ENCODE data around the gene AMTN.

AMTN gene

DNA sequence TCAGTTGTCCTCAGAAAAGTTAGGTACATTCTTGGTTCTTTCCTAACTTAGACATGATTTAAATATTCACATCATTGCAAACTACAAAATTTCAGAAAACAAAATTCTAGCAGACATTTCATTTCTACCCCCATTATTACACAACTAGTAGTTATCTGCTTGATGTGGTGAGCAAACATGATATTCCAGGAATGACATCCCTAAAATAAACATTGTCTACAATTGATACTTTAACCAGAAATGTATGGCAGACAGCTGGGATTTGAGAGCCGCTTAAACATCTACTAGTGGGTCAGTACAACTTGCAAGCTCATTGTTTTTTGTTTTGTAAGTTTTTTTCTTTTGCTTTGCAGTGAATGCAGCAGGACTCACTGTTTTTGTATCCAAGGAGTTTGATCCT, 41.6 kb downstream of the AMTN start:
- no peak for DNase-seq (ENCODE audit: low read depth, low spot score)

DNA sequence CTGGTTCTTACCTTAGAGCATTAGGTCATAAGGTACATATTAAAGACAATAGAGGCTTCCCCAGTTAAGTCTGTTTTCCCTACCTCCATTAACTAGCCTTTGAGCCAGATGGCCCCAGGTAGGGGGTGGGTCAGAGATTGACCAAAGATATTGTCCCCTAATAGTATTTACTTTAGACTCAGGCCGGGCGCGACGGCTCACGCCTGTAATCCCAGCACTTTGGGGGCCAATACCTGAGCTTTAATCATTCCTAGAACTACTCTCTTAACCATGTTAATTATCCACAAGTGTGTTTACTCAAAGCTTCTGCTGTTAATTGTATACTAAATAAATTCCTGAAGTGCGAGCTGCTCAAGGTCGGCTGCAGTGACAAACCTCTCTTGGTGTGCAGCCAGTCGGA, 45.7 kb downstream of the AMTN start:
- no peak for DNase-seq (ENCODE audit: low read depth, low spot score)

DNA sequence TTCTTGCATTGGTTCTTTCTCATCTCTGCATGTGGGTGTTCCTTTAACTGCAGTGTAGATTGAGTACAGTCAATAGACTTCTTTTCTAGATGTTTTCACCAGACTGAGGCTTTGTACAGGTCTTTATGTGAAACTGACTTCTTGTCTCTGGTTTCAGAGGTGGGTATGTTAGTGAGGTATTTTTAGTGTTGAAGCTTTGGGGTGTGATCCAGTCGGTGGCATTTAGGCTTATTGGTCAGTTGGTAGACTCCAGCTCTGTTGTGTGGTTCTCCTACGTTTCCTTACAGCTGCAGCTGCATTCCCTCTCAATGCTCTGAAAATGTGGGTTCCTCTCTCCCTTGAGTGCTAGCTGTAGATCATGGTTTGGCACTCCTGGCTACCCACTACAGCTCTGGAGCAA, 52.4 kb downstream of the AMTN start:
- no peak for DNase-seq (ENCODE audit: low read depth, low spot score)

DNA sequence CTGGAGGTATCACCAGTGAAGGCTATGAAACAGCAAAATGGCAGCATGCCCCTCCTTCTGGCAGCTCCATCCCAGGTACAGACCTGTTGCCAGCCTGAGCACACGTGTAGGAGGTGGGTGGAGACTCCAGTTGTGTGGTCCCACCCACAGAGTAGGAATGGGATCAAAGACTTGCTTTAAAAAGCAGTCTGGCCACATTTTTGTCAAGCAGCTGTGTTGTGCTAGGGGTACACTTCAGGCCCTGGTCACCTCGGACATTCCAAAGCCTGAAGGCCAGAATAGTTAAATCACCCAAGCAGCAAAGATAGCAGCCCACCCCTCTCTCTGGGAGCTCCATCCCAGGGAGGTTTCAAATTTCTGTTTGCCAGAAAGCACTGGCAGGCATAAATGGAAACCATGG, 53.4 kb downstream of the AMTN start:
- DNase-seq (ENCODE audit: low read depth, low spot score) = no peak

DNA sequence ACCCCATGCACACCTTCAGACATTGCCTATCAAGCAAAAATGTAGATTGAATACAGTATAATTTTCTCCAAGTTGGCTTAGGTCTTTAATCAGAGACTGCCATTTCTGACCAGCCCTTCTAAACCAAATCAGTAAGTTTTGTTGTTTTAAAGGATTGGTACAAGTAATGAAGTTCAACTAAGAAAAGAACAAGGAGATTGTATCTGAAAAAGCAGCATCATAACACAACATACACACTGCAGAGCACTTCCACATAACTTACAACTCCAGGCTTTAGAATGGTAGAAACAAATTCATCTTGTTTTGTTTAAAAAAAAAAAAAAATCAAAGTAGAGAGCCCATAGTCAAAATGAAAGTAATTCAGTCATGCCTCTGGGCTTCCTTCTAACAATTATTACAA, 57.6 kb downstream of the AMTN start:
- no peak for DNase-seq (ENCODE audit: low read depth, low spot score)

DNA sequence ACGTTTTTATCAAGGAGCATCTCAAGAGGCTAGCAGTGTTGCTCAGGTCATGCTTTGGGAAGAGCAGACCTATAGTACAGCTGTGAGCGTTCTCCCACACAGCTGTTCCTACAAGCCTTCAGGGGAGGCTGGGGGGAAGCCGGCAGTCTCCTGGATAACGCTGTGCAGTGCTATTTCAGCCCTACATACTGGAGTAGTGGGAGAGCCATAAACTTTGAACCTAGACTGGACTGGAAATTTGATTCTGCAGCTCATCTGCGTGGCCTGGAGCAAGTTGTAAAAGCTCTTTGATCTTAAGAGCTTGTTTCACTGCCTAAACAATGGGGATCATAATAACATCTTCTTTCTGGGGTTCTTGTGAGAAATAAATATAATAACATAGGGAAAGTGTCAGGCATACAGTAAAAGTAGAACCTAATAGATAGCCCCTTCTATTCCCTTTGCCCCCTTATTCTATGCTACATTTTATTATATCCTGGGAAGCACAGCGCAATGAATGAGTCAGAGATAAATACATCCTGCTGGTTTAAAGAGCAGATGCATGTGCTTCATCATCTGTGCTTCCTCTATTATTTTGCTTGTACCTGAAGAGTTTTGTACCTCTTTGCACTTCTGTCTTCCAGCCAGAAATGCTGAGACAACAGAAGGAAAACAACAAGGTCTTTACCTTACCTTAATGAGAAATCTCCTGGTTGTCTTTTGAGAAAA, 59.0 kb downstream of the AMTN start:
- no peak for DNase-seq (ENCODE audit: low read depth, low spot score)

DNA sequence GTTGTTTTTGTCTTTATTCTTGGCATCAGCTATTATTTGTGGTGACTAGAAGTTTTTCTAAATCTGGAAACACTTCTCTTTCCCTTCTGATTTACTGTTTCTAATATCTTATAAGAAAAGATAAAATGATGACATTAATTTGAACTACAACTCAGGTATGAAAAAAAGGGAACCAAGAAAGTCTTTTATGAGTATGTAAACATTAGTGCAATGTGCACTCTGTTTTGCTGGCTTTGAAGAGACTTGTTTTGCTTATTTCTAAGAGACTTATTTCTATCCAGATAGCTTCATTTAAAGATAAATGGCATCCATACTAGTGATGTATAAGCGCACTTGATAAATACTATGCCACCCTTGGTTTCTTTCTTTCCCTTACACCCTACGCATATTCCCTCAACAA, 63.6 kb downstream of the AMTN start:
- no peak for DNase-seq (ENCODE audit: low read depth, low spot score)

Data from astrocyte of the hippocampus (primary cell).